Central memory CD8-positive, alpha-beta T cell (primary cell): ENCODE results near the gene RBM47.
"Not testable (repeated sequence)": the region's sequence is repeated elsewhere in the genome, so short reads cannot be mapped to it uniquely, and the experiment has no call there.

Experiments used
- ATAC-seq: fragments of 150-1000 bp; cut with Tn5 transposase; replicated peaks from 2 replicates; pipeline ENCODE4 v1.10.0; 2022; ENCODE audit warnings: mild to moderate bottlenecking, moderate FRiP score, moderate number of reproducible peaks; ENCODE audit not compliant: poor library complexity, severe bottlenecking; ENCODE audit errors: extremely low read depth
- DNase-seq, 2 donors: peaks; one replicate each; pipeline ENCODE4 v3.0.0; 2021; ENCODE audit warnings: low spot score in 2 of 2
- H3K27ac Mint-ChIP-seq: one replicate; pipeline ENCODE4 v1.8.0; 2022; ENCODE audit warnings: low read depth, mild to moderate bottlenecking, moderate library complexity, mixed read lengths
- H3K27me3 Mint-ChIP-seq: one replicate; pipeline ENCODE4 v1.8.0; 2022; ENCODE audit warnings: mixed read lengths
- H3K36me3 Mint-ChIP-seq: one replicate; pipeline ENCODE4 v1.8.0; 2022; ENCODE audit warnings: mild to moderate bottlenecking, moderate library complexity, mixed read lengths; ENCODE audit not compliant: insufficient read depth
- H3K4me1 Mint-ChIP-seq: one replicate; pipeline ENCODE4 v1.8.0; 2022; ENCODE audit warnings: mixed read lengths
- H3K4me3 Mint-ChIP-seq: one replicate; pipeline ENCODE4 v1.8.0; 2022; ENCODE audit warnings: mild to moderate bottlenecking, moderate library complexity, mixed read lengths
- H3K9me3 Mint-ChIP-seq: one replicate; pipeline ENCODE4 v1.8.0; 2022; ENCODE audit warnings: mixed read lengths

The RBM47 gene

GRCh38 chr4:40525752-40526598 lies 103.7 kb downstream of the RBM47 start:
- no peaks in the 10 kb centered on the region for H3K36me3 Mint-ChIP-seq
- no peaks in the 10 kb centered on the region for H3K4me1 Mint-ChIP-seq

DNA sequence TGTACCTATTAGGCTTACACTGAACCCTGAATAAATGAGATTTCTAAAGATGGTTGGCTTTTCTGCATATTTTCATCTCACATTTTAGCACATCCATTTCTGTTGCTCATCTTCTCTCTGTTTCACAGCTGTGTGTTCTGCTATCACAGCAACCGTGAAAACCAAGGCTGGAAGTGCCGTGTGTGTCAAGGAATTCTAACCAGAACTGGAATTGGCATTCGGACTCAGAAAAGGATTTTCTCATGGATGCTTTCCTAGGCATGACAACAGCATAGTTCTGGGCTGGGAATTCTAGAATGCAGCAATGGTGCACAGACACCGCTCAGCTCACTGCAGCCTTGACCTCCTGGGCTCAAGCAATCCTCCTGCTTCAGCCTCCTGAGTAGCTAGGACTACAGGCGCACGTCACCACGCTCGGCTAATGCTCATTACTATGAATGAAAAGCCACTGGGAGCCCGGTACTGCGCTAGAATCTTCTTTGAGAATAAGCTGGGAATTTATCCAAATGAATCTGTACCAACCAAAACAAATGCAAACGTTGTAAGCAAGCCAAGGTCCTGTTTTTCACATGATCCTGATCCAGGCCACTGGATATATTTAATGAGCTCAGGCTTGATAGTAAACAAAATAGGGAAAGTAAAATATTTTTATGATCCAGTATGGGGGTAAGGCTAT lies 105.2 kb downstream of the RBM47 start:
- Mint-ChIP-seq H3K27ac (no peak overlapping the region), H3K4me1 (no peaks in the 10 kb centered on the region), H3K4me3 (no peak overlapping the region), H3K27me3 (peaks cover 8% of the 10 kb centered on the region), H3K9me3 (no peaks in the 10 kb centered on the region), H3K36me3 (no peaks in the 10 kb centered on the region)
- ATAC-seq, result no peak
- no peak for DNase-seq

More at GRCh38 chr4:40525752-40526598, 103.7 kb downstream of the RBM47 start:
- no peak for ATAC-seq
- no peak overlapping the region for H3K27ac Mint-ChIP-seq
- H3K4me3 Mint-ChIP-seq, result no peak overlapping the region
- no peak for DNase-seq
- H3K27me3 Mint-ChIP-seq, result no peaks in the 10 kb centered on the region
- H3K9me3 Mint-ChIP-seq, result no peaks in the 10 kb centered on the region

DNA sequence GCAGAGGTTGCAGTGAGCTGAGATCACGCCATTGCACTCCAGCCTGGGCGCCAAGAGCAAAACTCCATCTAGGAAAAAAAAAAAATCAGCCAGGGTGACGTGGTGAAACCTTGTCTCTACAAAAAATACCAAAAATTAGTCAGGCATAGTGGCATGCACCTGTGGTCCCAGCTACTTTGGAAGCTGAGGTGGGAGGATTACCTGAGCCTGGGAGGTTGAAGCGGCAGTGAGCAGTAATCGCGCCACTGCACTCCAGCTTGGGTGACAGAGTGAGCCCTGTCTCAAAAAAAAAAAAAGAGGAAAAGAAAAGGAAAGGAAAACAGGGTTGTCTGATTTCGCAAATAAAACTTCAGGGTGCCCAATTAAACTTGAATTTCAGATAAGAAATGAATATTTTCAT lies 106.1 kb downstream of the RBM47 start:
- H3K4me1 Mint-ChIP-seq, result no peaks in the 10 kb centered on the region
- H3K27ac Mint-ChIP-seq, result no peak overlapping the region
- H3K9me3 Mint-ChIP-seq, result no peaks in the 10 kb centered on the region
- ATAC-seq (no peak), DNase-seq (no peak)
- H3K36me3 Mint-ChIP-seq, result no peaks in the 10 kb centered on the region
- no peak overlapping the region for H3K4me3 Mint-ChIP-seq
- peaks cover 8% of the 10 kb centered on the region for H3K27me3 Mint-ChIP-seq

DNA sequence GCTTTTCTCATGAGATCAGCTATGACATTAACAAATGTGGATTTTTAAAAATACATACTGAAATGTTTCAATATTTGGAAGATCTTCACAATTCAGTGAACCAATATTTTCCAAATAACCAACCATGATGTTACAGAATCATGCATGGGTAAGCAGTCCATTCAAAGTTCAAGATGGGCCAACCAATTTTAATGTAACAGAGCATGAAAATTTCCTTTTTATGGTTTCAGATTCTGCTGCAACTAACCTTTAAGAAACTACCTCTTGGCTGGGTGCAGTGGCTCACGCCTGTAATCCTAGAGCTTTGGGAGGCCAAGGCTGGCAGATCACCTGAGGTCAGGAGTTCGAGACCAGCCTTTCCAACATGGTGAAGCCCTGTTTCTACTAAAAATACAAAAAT lies 107.7 kb downstream of the RBM47 start:
- Mint-ChIP-seq H3K4me3 (no peak overlapping the region), H3K27ac (no peak overlapping the region), H3K9me3 (no peaks in the 10 kb centered on the region), H3K4me1 (no peaks in the 10 kb centered on the region), H3K36me3 (peaks cover 2% of the 10 kb centered on the region), H3K27me3 (peaks cover 8% of the 10 kb centered on the region)
- DNase-seq, result no peak
- no peak for ATAC-seq

- H3K9me3 Mint-ChIP-seq, result no peaks in the 10 kb centered on the region
- H3K4me3 Mint-ChIP-seq, result no peak overlapping the region
- no peak for DNase-seq
- H3K27ac Mint-ChIP-seq, result no peak overlapping the region
- H3K4me1 Mint-ChIP-seq, result no peaks in the 10 kb centered on the region
- peaks cover 2% of the 10 kb centered on the region for H3K36me3 Mint-ChIP-seq
- peaks cover 8% of the 10 kb centered on the region for H3K27me3 Mint-ChIP-seq
- ATAC-seq, result no peak
These were observed 109.1 kb downstream of the RBM47 start for GRCh38 chr4:40520533-40520932.

GRCh38 chr4:40517081-40517480 lies 112.6 kb downstream of the RBM47 start:
- H3K27me3 Mint-ChIP-seq, H3K4me1 Mint-ChIP-seq, DNase-seq, H3K27ac Mint-ChIP-seq, ATAC-seq, H3K4me3 Mint-ChIP-seq, H3K9me3 Mint-ChIP-seq, H3K36me3 Mint-ChIP-seq: not testable (repeated sequence)

GRCh38 chr4:40516651-40517050 lies 113.0 kb downstream of the RBM47 start:
- Mint-ChIP-seq H3K4me1 (no peaks in the 10 kb centered on the region), H3K36me3 (peaks cover 2% of the 10 kb centered on the region), H3K9me3 (no peaks in the 10 kb centered on the region), H3K27ac (no peak overlapping the region), H3K27me3 (peaks cover 8% of the 10 kb centered on the region), H3K4me3 (no peak overlapping the region)
- DNase-seq (no peak), ATAC-seq (no peak)

- H3K4me1 Mint-ChIP-seq, result no peaks in the 10 kb centered on the region
- peaks cover 8% of the 10 kb centered on the region for H3K27me3 Mint-ChIP-seq
- no peak overlapping the region for H3K4me3 Mint-ChIP-seq
- no peaks in the 10 kb centered on the region for H3K9me3 Mint-ChIP-seq
- DNase-seq, result no peak
- no peak overlapping the region for H3K27ac Mint-ChIP-seq
- no peak for ATAC-seq
- H3K36me3 Mint-ChIP-seq, result peaks cover 2% of the 10 kb centered on the region
These were observed 114.0 kb downstream of the RBM47 start for GRCh38 chr4:40515398-40516293.

DNA sequence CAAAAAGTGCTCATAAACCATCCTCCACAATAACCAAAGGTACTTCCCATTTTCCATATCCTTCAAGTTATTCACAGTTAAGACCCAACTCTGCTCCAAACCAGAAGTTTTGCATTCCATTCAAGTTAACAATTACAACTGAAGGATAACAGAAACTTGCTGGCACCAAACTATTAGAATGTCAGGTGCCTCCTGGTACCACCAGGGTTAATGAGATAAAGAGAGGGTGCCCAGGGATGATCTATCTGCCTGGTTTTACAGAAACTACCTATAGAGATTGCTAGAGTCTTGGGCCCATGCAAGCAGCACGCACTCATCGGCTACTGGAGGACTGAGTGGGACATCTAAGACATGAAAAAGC lies 114.6 kb downstream of the RBM47 start:
- Mint-ChIP-seq H3K27me3 (peaks cover 4% of the 10 kb centered on the region), H3K9me3 (no peaks in the 10 kb centered on the region), H3K4me3 (no peak overlapping the region), H3K4me1 (no peaks in the 10 kb centered on the region), H3K27ac (no peak overlapping the region), H3K36me3 (peaks cover 2% of the 10 kb centered on the region)
- ATAC-seq, result no peak
- DNase-seq, result no peak

GRCh38 chr4:40514497-40514951 lies 115.1 kb downstream of the RBM47 start:
- ATAC-seq (no peak), DNase-seq (no peak)
- peaks cover 2% of the 10 kb centered on the region for H3K36me3 Mint-ChIP-seq
- H3K4me3 Mint-ChIP-seq, result no peak overlapping the region
- no peaks in the 10 kb centered on the region for H3K9me3 Mint-ChIP-seq
- no peak overlapping the region for H3K27ac Mint-ChIP-seq
- H3K27me3 Mint-ChIP-seq, result no peaks in the 10 kb centered on the region
- no peaks in the 10 kb centered on the region for H3K4me1 Mint-ChIP-seq

DNA sequence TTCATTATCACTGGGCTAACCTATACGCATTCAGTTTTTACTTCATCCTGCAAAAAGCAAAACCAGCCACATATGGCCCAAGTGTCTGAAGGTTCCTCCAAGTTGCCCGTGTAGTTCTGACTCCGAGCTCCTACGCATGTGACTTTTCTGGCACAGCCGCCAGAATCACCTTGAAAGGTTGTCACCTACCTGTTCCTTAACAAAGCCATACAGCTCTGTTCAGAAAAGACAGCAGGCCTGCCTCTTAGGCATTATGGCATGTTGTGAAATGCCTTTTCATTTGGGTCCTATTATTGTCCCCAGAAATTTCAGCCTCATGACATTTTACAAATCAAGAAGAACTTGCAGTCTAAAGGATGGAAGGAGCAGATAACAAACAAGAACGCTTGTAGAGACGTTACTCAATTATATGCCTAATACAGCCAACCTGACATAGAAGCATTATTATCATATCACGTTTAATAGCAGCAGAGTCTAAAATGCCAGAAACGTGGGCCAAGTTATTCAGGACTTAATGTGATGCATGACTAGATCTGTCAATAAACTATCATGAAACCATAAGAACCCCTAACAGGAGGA lies 118.5 kb downstream of the RBM47 start:
- ATAC-seq, result no peak
- Mint-ChIP-seq H3K27ac (no peak overlapping the region), H3K36me3 (no peaks in the 10 kb centered on the region), H3K9me3 (no peaks in the 10 kb centered on the region), H3K27me3 (no peaks in the 10 kb centered on the region), H3K4me3 (no peak overlapping the region), H3K4me1 (no peaks in the 10 kb centered on the region)
- no peak for DNase-seq

GRCh38 chr4:40507977-40508376 lies 121.7 kb downstream of the RBM47 start:
- no peak overlapping the region for H3K27ac Mint-ChIP-seq
- no peak for DNase-seq
- no peaks in the 10 kb centered on the region for H3K4me1 Mint-ChIP-seq
- H3K9me3 Mint-ChIP-seq, result no peaks in the 10 kb centered on the region
- H3K4me3 Mint-ChIP-seq, result no peak overlapping the region
- no peak for ATAC-seq
- H3K36me3 Mint-ChIP-seq, result peaks cover 2% of the 10 kb centered on the region
- H3K27me3 Mint-ChIP-seq, result no peaks in the 10 kb centered on the region
